SK-N-SH treated with all-trans-retinoic acid at 6 μM for 48 hours (cell line): ENCODE data around the gene COG2.

ENCODE experiments used
- ATAC-seq: fragments of 200-7000 bp; cut with Tn5 transposase; 3 replicates; pipeline ENCODE4 v1.9.1; 2020; ENCODE audit warnings: mild to moderate bottlenecking, moderate library complexity
- ARNTL ChIP-seq: fragments of 450-650 bp; formaldehyde crosslinking; IDR thresholded peaks from 2 replicates; pipeline ENCODE4 v1.5.0; 2020; ENCODE audit warnings: low read depth, mild to moderate bottlenecking, moderate library complexity, borderline replicate concordance
- BACH2 ChIP-seq: fragments of 250-450 bp; sonication (Bioruptor Pico); IDR thresholded peaks from 2 replicates; pipeline ENCODE4 v1.9.0; 2021; ENCODE audit warnings: mild to moderate bottlenecking, borderline replicate concordance
- CSDC2 ChIP-seq: fragments of 250-450 bp; sonication (Bioruptor Pico); IDR thresholded peaks from 2 replicates; pipeline ENCODE4 v1.5.0; 2020; ENCODE audit warnings: mild to moderate bottlenecking, moderate library complexity
- CSRNP3 ChIP-seq: fragments of 250-450 bp; sonication (Bioruptor Pico); IDR thresholded peaks from 2 replicates; pipeline ENCODE4 v1.5.1; 2021; ENCODE audit warnings: mild to moderate bottlenecking, moderate library complexity
- ESRRG ChIP-seq: fragments of 250-450 bp; sonication (Bioruptor Pico); IDR thresholded peaks from 2 replicates; pipeline ENCODE4 v1.6.1; 2021; ENCODE audit warnings: mild to moderate bottlenecking
- GLIS3 ChIP-seq: fragments of 250-450 bp; sonication (Bioruptor Pico); IDR thresholded peaks from 2 replicates; pipeline ENCODE4 v1.5.0; 2020; ENCODE audit warnings: mild to moderate bottlenecking, moderate library complexity
- ISL1 ChIP-seq: fragments of 250-450 bp; sonication (Bioruptor Pico); IDR thresholded peaks from 2 replicates; pipeline ENCODE4 v2.1.2; 2022; ENCODE audit warnings: mild to moderate bottlenecking, moderate library complexity
- OSR1 ChIP-seq: fragments of 250-450 bp; sonication (Bioruptor Pico); IDR thresholded peaks from 2 replicates; pipeline ENCODE4 v1.8.0; 2022; ENCODE audit warnings: moderate library complexity, mild to moderate bottlenecking, inconsistent platforms
- PPARA ChIP-seq: fragments of 250-450 bp; sonication (Bioruptor Pico); IDR thresholded peaks from 2 replicates; pipeline ENCODE4 v1.5.0; 2020; ENCODE audit warnings: mild to moderate bottlenecking, borderline replicate concordance
- RARB ChIP-seq: fragments of 250-450 bp; sonication (Bioruptor Pico); IDR thresholded peaks from 2 replicates; pipeline ENCODE4 v1.8.0; 2021; ENCODE audit warnings: mild to moderate bottlenecking, moderate library complexity
- SNAI2 ChIP-seq: fragments of 250-450 bp; sonication (Bioruptor Pico); IDR thresholded peaks from 2 replicates; pipeline ENCODE4 v1.5.0; 2020; ENCODE audit warnings: mild to moderate bottlenecking, moderate library complexity
- TCF4 ChIP-seq: fragments of 250-450 bp; sonication (Bioruptor Pico); IDR thresholded peaks from 2 replicates; pipeline ENCODE4 v1.8.0; 2021; ENCODE audit warnings: mild to moderate bottlenecking, moderate library complexity, borderline replicate concordance
- TOX ChIP-seq: fragments of 250-450 bp; sonication (Bioruptor Pico); IDR thresholded peaks from 2 replicates; pipeline ENCODE4 v1.8.0; 2021; ENCODE audit warnings: mild to moderate bottlenecking, moderate library complexity, borderline replicate concordance
- ZC3H10 ChIP-seq: fragments of 250-450 bp; sonication (Bioruptor Pico); IDR thresholded peaks from 2 replicates; pipeline ENCODE4 v1.5.1; 2021; ENCODE audit warnings: mild to moderate bottlenecking, moderate library complexity
- ZFP3 ChIP-seq: fragments of 250-450 bp; sonication (Bioruptor Pico); IDR thresholded peaks from 2 replicates; pipeline ENCODE4 v1.5.0; 2020; ENCODE audit warnings: mild to moderate bottlenecking, moderate library complexity
- ZNF565 ChIP-seq: fragments of 450-650 bp; formaldehyde crosslinking; conservative IDR thresholded peaks from 2 replicates; pipeline ENCODE4 v1.5.0; 2020; ENCODE audit warnings: low read depth, mild to moderate bottlenecking, moderate library complexity
- ZNF70 ChIP-seq: fragments of 450-650 bp; formaldehyde crosslinking; IDR thresholded peaks from 2 replicates; pipeline ENCODE4 v1.5.0; 2020; ENCODE audit warnings: mild to moderate bottlenecking, moderate library complexity
- ZNF8 ChIP-seq: fragments of 450-650 bp; formaldehyde crosslinking; IDR thresholded peaks from 2 replicates; pipeline ENCODE4 v1.5.0; 2020; ENCODE audit warnings: mild to moderate bottlenecking, moderate library complexity
- TF ChIP-seq, protein P1 (sequence below): fragments of 250-450 bp; sonication (Bioruptor Pico); IDR thresholded peaks from 2 replicates; pipeline ENCODE4 v1.8.0; 2021; ENCODE audit warnings: low read depth, mild to moderate bottlenecking, moderate library complexity, borderline replicate concordance
- TF ChIP-seq, protein P2 (sequence below): fragments of 250-450 bp; sonication (Bioruptor Pico); IDR thresholded peaks from 2 replicates; pipeline ENCODE4 v1.8.0; 2020; ENCODE audit warnings: mild to moderate bottlenecking, moderate library complexity, borderline replicate concordance

COG2 gene

GRCh38 chr1:230611878-230612235, 30.4 kb upstream of the COG2 start:
- TF ChIP-seq CSDC2 (CRISPR knock-in tag) (no peak), TOX (CRISPR knock-in tag) (no peak), PPARA (CRISPR knock-in tag) (no peak), RARB (CRISPR knock-in tag) (no peak), SNAI2 (CRISPR knock-in tag) (no peak), ZNF565 (CRISPR knock-in tag) (no peak), ARNTL (CRISPR knock-in tag) (no peak)
- TF ChIP-seq, protein P1, sequence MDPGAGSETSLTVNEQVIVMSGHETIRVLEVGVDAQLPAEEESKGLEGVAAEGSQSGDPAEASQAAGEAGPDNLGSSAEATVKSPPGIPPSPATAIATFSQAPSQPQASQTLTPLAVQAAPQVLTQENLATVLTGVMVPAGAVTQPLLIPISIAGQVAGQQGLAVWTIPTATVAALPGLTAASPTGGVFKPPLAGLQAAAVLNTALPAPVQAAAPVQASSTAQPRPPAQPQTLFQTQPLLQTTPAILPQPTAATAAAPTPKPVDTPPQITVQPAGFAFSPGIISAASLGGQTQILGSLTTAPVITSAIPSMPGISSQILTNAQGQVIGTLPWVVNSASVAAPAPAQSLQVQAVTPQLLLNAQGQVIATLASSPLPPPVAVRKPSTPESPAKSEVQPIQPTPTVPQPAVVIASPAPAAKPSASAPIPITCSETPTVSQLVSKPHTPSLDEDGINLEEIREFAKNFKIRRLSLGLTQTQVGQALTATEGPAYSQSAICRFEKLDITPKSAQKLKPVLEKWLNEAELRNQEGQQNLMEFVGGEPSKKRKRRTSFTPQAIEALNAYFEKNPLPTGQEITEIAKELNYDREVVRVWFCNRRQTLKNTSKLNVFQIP (CRISPR knock-in tag) = no peak
- TF ChIP-seq, all 23 proteins: peak for 0
- no peak for ATAC-seq

DNA sequence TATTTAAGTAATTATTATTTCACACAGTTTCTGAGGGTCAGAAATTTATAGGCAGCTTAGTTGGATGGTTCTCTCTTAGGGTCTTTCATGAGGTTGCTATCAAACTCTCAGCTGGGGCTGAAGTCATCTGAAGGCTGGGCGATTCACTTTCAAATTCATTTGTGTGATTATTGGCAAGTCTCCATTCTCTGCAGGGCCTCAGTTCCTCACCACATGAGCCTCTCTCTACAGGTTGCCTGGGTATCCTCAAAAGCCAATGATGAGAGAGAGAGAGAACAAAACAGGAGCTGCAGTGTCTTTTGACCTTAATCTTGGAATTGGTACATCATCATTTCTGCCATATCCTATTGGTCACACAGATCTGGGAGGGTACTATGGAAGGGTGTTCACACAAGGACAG, 29.6 kb upstream of the COG2 start:
- no peak for ATAC-seq
- TF ChIP-seq ZFP3 (CRISPR knock-in tag) (no peak), TCF4 (no peak), CSRNP3 (no peak), ZNF8 (no peak), ARNTL (CRISPR knock-in tag) (no peak), GLIS3 (CRISPR knock-in tag) (no peak), OSR1 (CRISPR knock-in tag) (no peak), ESRRG (CRISPR knock-in tag) (no peak), SNAI2 (CRISPR knock-in tag) (no peak), RARB (CRISPR knock-in tag) (no peak), ISL1 (CRISPR knock-in tag) (no peak)
- TF ChIP-seq, all 23 proteins: peak for 0

- no peak for TF ChIP-seq TOX (CRISPR knock-in tag)
- no peak for TF ChIP-seq CSDC2 (CRISPR knock-in tag)
- no peak for TF ChIP-seq ZC3H10
- TF ChIP-seq GLIS3 (CRISPR knock-in tag) = no peak
- TF ChIP-seq ESRRG (CRISPR knock-in tag) = no peak
- no peak for TF ChIP-seq OSR1 (CRISPR knock-in tag)
- no peak for TF ChIP-seq PPARA (CRISPR knock-in tag)
- TF ChIP-seq ARNTL (CRISPR knock-in tag) = no peak
- TF ChIP-seq ZNF8 = no peak
- TF ChIP-seq ZNF565 (CRISPR knock-in tag) = no peak
- TF ChIP-seq TCF4 = no peak
- ATAC-seq = no peak
These were observed 28.2 kb upstream of the COG2 start for GRCh38 chr1:230614121-230614520.

GRCh38 chr1:230618537-230618936, 23.7 kb upstream of the COG2 start:
- no peak for ATAC-seq
- TF ChIP-seq, protein P2, sequence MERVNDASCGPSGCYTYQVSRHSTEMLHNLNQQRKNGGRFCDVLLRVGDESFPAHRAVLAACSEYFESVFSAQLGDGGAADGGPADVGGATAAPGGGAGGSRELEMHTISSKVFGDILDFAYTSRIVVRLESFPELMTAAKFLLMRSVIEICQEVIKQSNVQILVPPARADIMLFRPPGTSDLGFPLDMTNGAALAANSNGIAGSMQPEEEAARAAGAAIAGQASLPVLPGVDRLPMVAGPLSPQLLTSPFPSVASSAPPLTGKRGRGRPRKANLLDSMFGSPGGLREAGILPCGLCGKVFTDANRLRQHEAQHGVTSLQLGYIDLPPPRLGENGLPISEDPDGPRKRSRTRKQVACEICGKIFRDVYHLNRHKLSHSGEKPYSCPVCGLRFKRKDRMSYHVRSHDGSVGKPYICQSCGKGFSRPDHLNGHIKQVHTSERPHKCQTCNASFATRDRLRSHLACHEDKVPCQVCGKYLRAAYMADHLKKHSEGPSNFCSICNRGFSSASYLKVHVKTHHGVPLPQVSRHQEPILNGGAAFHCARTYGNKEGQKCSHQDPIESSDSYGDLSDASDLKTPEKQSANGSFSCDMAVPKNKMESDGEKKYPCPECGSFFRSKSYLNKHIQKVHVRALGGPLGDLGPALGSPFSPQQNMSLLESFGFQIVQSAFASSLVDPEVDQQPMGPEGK (CRISPR knock-in tag) = no peak
- TF ChIP-seq ZNF565 (CRISPR knock-in tag) = no peak
- no peak for TF ChIP-seq ISL1 (CRISPR knock-in tag)
- TF ChIP-seq ESRRG (CRISPR knock-in tag) = no peak
- TF ChIP-seq ZNF8 = no peak
- TF ChIP-seq OSR1 (CRISPR knock-in tag) = no peak
- no peak for TF ChIP-seq CSDC2 (CRISPR knock-in tag)
- no peak for TF ChIP-seq CSRNP3
- no peak for TF ChIP-seq ZNF70 (CRISPR knock-in tag)
- no peak for TF ChIP-seq ZFP3 (CRISPR knock-in tag)
- no peak for TF ChIP-seq RARB (CRISPR knock-in tag)
- TF ChIP-seq SNAI2 (CRISPR knock-in tag) = no peak
- TF ChIP-seq ARNTL (CRISPR knock-in tag) = no peak
- TF ChIP-seq BACH2 (CRISPR knock-in tag) = no peak
